ENCODE results near the gene CXCR1.
A peak's percentile ranks its signal among the peaks of the same experiment; 100 is the strongest.
"Not testable (repeated sequence)": the region's sequence is repeated elsewhere in the genome, so short reads cannot be mapped to it uniquely, and the experiment has no call there.

CXCR1 gene

DNA sequence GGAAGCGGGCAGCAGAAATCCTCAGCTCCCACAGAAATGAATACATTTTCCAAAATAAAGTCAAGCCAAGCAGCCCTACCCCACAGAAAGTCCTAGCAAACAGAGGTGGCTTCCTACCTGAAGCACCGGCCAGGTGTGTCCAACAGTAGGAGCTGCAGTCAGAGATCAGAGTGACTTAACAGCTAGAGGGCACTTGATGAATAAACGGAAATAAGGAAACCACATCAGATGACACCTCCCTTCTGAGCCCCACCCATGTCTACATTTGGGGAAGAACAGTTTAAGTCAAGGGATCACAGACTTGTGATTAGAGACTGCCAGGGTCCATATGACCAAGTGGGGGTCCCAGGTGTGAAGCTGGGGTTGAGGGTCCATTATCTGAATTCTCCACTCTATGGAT is at the start of gene CXCR1:
CXCR1 (minus strand) TSS at position 172 of the 400 bp plus-strand sequence. CDS start 1,751 bp downstream, outside the sequence.
- DNase-seq: no peak

DNA sequence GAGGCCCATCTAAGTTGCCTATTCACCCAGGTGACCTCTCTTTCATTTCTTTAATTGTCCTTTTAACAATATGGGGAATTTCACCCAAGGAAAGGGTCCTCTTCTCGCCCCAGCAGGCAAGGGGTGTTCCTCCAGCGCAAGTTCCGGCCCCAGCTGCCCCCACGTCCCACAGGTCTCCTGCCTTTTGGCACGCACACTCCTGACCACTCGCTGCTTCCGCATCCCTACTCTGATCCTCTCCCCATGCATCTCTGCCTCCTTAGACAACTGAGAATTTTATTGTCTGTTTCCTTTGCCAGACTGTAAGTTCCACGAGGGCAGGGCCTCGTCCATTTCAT is 49.5 kb upstream of the CXCR1 start:
- peak; percentile 19 to 34 for DNase-seq

DNA sequence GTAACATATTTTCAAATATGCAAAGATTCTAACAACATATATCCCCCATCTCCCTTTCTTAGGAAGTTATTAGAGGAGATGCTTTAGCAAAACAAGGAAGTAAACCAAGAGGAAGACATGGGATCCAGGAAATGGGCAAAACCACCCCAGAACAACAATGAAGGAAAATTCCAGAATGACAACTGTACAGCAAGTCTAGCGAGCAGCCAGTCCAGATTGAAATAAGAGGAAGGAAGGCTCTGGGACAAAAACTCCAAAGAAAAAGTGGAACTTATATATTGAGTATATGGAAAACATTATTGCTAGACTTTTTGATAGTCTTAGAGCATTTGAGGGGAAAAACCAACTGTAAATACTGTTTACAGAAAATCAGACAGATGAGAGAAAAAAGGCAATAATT is 47.4 kb upstream of the CXCR1 start:
- DNase-seq: no peak

DNA sequence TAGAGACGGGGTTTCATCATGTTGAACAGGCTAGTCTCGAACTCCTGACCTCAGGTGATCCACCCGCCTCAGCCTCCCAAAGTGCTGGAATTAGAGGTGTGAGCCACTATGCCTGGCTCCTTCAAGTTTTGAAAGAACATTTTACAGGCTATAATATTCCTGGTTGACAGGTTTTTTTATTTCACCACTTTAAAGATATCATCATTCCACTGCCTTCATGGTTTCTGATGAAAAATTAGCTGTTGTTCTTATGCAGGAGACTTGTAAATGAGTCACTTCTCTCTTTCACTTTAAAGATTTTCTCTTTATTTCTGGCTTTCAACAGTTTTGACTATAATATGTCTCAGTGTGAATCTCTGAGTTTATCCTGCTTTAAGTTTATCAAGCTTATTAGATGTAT is 42.3 kb upstream of the CXCR1 start:
- DNase-seq: no peak

DNA sequence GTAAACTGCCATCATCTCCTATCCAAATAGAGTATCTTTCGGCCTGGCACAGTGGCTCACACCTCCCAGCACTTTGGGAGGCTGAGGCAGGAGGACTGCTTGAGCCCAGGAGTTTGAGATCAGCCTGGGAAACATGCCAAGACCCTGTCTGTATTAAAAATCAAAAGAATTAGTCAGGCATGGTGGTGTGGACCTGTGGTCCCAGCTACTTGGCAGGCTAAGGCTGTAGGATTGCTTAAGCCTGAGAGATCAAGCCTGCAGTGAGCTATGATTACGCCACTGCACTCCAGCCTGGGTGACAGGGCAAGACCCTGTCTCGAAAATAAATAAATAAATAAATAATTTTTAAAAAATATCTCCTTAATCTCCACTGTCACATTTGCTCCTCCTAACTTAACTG is 35.5 kb upstream of the CXCR1 start:
- DNase-seq: no peak

DNA sequence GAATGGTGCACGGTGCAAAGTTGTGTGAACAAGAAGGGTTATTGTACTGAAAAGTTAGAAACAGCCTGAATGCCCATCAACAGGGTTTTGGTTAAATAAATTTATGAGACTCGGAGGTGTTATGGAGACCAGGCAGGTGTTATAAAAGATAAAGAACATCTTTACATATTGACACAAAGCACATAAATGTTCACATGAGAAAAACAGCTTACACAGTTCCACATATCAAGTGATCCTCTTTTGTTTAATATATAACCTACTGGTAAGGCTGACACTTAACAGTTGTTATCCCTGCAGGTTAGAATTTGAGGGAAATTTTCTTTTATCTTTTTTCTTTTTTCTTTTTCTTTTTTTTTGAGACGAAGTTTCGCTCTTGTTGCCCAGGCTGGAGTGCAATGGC is 30.2 kb upstream of the CXCR1 start:
- no peak for DNase-seq

DNA sequence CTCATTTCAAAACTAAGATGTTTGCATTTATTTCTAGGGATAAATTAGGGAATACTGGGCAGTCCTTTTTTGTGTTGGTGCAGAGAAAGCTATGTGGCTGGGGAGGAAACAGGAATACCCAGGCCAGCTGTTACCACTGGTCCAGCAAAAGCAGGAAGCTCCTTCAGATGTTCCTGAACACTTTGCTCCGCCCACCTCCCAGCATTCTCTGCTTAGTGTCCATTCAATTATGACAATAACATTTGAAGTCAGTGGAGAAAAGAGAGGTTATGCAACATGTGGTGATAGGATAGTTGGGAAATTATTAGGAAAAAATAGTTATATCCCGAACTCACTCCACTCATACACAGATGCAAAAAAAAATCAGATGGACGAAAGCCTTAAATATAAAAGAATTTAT is 28.1 kb upstream of the CXCR1 start:
- no peak for DNase-seq

DNA sequence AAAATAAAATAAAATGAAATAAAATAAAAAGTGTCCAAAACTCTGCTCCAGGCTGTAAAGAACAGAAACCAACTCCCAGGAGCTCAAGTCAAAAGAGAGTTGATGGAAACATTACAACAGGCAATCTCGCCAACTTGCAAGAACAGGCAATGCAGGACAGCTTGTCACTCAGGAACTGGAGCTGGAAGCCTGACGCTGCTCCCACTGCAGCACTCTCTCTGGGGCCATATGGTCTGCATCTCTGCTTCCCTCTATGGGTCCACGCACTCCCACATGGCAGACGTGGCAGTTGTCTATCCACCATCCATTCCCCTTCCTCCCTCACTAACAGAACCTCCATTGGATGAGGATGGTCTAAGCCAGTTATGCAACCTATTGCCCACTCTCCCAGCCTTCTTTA is 26.9 kb upstream of the CXCR1 start:
- DNase-seq: no peak

DNA sequence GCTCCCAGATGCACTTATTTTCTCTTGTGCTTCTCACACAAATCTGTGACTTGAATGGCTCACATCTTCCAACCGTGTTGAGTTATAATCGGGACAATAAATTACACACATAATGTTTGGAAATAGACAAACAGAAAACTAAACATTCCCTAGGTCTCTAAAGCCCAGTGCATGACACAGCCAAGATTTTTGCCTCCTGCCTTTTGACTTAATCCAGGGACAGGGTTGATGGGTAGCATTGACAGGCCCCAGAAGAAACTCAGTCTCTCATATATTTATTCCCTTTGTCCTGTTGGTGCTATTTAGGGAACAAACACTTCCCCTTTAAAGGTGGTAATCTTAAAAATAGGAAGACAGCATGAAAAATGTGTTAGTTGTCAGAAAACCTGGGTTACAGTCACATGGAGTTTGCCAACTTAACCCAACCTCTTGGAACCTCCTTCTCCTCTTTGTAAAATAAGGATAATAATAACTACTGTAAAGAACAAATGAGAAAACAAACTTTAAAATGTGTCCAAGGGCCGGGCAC is 26.2 kb upstream of the CXCR1 start:
- no peak for DNase-seq

DNA sequence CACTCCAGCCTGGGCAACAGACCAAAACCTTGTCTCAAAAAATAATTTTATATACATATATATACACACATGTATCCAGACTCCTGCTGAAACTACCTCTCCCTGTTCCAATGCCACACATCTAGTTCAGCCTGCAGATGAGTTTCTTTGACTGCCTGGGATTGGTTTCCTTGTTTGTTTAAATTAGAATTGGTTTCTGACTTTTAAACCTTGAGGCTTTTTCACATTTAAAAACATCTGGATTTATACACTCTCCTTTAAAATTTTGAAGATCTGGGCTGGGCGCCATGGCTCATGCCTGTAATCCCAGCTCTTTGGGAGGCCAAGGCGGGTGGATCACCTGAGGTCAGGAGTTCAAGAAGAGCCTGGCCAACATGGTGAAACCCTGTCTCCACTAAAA is 21.8 kb upstream of the CXCR1 start:
- no peak for DNase-seq

DNA sequence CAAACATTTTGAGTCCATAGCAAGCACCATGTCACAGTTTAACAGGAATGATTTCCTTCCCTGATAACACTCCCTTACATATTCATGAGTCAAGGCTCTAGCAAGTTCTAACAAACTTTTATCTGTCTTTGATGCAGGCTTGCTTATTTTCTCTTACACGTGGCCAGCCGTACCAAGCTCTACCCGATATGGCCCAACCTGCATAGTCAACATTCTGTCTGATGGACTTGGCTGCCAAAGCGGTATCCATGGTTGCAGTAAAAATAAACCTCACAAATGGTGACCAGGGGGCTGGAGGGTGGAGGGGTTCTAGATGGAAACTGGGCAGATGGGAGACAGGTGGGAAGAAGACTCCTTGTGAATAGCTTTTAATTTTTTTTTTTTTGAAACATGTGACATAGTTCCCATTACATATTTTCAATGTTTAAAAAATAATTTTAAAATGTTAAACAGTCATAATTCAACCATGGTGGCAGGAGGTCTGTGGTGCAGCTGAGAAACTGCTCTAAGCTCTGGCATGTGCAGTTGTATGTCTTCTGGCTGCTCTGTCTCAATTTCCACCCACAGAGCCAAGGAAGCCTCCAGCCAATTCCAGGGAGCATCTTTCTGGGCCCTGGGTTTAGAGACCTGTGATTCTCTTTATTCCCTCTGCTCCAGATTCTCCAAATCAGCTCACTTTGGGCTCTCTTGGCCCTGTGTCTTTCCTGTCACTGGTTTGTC is 20.7 kb upstream of the CXCR1 start:
- DNase-seq: no peak

DNA sequence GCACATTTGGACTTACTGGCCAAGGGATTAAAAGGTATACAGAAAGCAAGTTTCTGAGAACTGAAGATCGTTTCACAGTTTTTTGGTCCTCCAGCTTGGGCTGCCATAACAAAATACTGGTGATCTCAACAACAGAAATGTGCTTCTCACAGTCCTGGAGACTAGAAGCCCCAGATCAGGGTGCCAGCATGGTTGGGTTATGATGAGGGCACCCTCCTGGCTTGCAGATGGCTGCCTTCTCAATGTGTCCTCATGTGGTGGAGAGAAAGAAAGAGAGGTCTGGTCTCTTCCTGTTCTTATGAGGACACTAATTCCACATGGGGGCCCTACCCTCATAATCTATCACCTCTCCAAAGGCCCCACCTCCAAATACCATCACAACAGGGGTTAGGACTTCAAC is 20.1 kb upstream of the CXCR1 start:
- no peak for DNase-seq

DNA sequence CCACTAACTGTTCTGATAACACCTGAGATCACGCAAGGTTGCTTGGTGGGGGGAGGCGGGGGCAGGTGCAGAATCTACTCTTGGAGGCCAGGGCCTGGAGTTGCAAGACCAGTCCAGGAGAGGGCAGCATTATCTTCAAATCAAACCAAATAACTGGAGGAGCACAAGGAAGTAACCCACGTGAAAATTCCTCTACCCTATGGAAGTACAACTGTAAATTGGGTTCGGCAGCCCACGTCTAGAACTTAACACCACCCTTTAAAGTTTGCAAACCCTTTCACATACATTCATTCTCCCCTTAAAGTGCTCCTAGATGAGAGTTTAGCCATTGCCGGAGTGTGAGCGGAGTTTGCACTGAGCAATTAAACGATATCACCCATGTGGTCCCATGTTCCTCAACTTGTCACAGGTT is 19.6 kb upstream of the CXCR1 start:
- DNase-seq: peak; percentile 42 to 71

DNA sequence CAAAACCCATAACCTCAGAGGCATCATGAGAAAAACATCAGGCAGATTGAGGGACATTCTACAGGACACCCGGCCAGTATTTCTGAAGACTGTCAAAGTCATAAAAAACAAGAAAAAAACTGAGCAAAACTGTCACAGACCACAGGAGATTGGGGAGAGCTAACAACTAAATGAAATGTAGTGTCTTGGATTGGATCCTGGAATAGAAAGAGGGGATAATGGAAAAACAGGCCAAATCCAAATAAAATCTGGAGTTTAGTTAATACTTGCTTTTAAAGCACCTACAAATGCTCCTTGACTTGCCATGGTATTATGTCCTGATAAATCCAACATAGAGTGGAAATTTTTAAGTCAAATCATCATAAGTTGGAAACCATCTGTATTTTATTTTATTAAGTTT is 17.6 kb upstream of the CXCR1 start:
- DNase-seq: no peak

DNA sequence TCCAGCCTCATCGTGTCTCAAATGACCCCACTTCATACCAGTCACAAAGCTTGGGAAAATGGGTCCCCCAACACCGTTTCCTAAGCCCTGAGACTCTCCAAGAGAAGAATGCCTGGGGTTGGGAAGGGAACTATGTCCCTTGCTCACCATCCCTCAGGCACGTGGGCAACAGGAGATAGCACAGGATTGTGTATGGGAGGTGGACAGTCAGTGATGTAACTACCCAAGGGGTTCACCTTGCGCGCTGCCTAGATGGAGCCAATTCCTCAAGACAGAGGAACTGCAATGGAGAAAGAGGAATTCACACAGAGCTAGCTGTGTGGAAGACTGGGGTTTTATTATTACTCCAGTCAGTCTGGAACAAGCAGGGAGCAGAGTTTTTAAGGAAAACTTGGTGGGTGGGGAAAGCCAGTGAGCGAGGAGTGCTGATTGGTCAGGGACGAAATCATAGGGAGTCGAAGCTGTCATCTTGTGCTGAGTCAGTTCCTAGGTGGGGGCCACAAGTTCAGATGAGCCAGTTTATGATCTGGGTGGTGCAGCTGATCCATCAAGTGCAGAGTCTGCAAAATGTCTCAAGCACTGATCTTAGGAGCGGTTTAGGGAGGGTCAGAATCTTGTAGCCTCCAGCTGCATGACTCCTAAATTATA is 13.8 kb upstream of the CXCR1 start:
- no peak for DNase-seq

DNA sequence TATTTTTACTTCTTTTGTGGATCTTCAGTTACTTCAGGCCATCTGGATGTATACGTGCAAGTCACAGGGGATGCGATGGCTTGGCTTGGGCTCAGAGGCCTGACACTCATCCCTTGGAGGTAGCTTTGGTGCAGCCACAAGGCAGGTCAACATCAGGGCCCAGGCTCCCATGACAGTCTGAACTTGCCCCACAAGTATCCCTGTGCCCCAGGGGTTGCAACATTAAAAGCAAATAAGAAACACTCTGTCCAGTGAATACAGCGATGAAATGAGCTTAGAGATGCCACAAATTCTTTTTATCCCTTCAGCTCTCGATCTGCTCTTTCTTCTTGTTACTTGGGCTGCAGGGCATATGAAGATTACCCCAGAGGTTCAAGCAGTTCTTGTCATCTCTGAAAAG is 13.0 kb upstream of the CXCR1 start:
- DNase-seq: no peak

DNA sequence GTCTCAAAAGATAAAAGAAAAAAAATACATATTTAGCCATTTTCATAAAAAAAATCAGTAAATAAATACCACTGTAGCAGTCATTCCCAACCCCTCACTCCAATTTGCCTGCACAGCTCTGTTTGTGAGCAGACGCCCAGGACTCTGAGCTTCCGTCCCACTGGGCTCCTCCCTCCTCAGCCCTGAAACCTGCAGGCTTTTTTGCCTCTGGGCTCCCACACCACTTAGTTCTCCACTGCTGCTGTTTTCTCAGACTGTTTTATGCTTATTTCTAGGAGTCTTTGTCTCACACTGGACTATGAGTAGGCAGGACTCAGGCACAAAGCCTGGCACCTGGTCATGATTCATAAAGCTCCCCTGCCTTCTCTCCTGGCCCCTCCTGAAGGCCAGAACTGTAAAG is 6.1 kb upstream of the CXCR1 start:
- DNase-seq: no peak

DNA sequence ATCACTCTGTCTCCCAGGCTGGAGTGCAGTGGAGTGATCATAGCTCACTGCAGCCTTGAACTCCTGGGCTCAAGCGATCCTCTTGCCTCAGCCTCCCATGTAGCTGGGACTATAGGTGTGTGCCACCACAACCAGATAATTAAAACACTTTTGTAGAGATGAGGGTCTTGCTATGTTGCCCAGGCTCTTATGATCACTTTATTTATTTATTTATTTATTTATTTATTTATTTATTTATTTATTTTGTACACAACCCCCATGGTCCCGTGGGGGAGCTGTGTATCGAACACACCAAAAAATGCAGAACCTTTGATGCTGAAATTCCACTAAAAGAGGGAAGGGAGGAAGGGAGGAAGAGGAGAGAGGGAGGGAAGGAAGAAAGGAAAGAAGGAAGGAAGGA is 5.0 kb upstream of the CXCR1 start:
- DNase-seq: not testable (repeated sequence)

DNA sequence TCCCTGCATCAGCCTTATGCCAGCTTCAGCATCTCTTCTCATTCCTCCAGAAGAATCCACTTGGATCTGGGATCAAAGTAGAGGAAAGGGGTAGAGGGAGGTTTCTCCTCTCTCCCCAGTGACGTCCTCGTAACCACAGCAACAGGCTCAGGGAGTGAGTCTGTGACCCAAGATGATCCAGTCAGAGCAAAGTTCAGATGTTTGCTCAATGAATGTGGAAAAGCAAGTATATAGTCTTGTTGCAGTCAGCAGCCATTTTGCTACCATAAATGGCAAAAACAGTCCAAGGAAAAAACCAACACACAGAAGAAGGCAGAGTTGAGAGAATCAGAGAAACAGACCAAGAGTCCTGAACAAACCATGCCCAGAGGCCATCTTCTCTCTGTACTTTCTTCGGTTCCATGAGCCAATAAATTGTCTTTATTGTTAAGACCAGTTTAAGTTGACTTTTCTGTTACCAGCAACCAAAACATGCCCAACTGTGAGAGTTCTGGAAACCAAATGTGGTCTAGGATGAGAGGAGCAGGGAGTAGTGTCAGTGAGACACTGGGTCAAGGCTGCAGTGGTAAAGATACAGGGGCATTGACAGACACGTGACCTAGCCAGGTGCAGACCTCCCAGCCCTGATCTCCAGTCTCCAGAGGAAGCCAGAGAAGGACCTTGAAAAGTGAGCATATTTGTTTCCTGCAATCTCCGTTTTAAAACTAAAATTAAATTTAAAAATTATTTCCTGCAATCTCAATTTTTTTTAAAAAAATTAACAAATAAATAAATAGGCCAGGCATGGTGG is 3.2 kb upstream of the CXCR1 start:
- DNase-seq: no peak

DNA sequence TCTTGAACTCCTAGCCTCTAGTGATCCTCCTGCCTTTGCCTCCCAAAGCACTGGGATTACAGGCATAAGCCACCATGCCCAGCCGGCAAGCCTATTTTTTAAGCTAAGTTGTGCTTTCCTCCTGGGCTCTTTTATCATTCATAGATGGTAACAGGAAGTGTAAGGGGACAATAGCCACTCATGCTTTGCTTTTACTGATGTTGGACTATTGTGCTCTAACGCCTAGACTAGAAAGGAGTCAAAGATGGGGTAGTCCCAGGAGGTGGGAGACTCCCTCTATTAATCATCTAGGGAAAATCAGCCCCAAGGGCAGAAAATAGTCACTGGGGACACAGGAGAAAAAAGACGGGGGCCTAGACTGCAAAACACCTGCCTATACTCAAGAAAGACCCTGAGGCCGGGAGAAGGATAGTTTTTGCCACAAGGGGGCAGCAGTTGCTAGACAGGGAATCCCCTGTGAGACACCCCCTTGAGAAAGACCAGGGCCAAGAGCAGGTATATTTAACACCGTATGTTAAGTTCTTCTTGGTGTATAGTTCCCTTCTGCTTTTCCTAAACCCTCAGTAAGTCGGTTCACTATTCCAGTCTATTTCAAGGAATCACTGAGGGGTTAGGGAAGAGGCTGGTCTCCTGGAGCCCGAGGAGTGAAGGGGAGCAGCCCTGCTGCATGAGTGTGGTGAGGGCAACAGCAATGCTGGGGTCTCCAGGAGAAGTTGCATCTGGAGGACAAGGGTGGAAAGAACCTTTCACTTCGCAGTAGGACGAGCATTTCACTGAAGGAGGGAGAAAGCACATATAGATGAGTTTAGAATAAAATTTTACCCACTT is 2.1 kb upstream of the CXCR1 start:
- peak; percentile 20 to 35 for DNase-seq

DNA sequence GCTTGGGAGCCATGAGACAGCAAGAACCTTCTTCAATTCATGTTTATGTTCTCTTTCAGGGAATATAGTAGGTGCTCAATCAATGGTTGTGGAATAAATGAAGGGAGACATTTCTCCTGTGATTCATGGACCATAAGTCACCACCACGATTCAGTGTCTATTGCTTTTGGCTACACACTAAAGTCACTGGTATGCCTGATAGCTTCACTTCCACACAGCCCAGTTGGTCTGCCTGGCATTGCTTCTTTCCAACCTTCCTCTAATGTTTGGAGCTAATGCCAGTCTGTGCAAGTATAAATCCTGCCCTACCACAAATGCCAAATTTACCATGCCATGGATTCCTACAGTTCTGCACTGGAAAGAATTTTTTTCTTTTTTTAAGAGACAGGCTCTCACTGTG is 1.3 kb upstream of the CXCR1 start:
- DNase-seq: no peak

DNA sequence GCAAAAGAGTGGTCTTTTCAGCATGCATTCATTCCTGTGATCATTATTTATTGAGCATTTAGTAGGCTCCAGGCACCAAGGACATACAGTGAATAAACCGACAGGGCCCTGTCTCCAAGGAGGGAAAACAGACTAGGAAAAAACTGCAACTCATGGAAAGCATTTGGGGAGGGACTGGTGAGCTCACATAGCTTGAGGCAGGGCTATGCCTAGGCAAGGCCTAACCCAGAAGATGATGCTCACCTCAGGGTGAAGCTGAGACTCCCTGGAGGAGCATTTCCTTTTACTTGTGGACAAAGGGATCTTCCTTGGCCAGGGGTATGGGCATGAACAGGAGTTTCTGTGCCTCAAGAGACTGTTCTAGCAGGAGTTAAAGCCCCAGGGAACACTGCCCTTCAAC is 3.9 kb downstream of the CXCR1 start:
- DNase-seq: no peak

DNA sequence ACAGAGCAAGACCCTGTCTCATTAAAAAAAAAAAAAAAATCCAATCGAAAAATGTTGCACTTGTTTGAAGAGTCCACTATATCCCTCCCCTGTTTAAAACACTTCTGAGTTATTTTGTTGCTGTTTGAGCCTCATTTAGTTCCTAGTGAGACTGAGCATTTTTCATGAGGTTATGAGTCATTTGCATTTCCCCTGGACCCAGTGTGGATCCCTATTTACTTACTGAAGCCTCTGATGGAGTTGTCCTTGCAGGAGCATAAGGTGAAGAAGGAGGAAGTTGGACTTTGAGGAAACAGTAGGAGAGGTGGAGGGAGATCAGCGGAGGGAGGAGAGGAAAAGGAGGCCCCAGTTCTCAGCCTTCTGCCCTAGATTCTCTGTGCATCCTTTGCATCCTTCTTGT is 5.1 kb downstream of the CXCR1 start:
- DNase-seq: no peak

All from SHP77 (cell line).